H1 (cell line): ENCODE measurements around the gene RASD2. TPM values are rescaled to one million over a fixed set of nuclear protein-coding genes. Genes with fewer than 3 reads are reported as not detected.
A peak's percentile ranks its signal among the peaks of the same experiment; 100 is the strongest.

Source experiments
- CTCF ChIA-PET: fragments of 300-600 bp; sonication (Branson Sonifier 250); formaldehyde crosslinking; loops from one replicate; lab custom pipeline; 2021; ENCODE audit not compliant: partially characterized antibody; lab: Charles Lee
- POLR2A ChIA-PET: fragments of 300-600 bp; sonication (Branson Sonifier 250); formaldehyde crosslinking; loops from one replicate; lab custom pipeline; 2021; ENCODE audit warnings: inconsistent platforms; ENCODE audit not compliant: partially characterized antibody; lab: Charles Lee
- DNase-seq, 2 experiments: peaks; one replicate each; pipeline versions ENCODE4 v3.0.0 to v3.0.0-alpha.2; 2010 to 2022; ENCODE audit warnings: low spot score in 2 of 2, low read depth in 1 of 2, mixed read lengths in 1 of 2
- FAIRE-seq: peaks from 2 replicates; lab custom pipeline; 2011; peaks lifted over from hg19 to GRCh38; lab: Jason Lieb, UNC
- H2AFZ ChIP-seq: 2 replicates; pipeline ENCODE4 v1.8.1; 2012; ENCODE audit warnings: low read length, inconsistent platforms
- H2AK5ac ChIP-seq: 2 replicates; pipeline ENCODE4 v1.6.1; 2013; ENCODE audit warnings: low read depth, low read length
- H2BK120ac ChIP-seq: replicated peaks from 2 replicates; pipeline ENCODE3; 2013; ENCODE audit warnings: low read depth, low read length, inconsistent platforms
- H2BK12ac ChIP-seq: 2 replicates; pipeline ENCODE4 v1.6.1; 2013; ENCODE audit warnings: low read depth, low read length
- H2BK15ac ChIP-seq: 2 replicates; pipeline ENCODE4 v1.6.1; 2013; ENCODE audit warnings: low read length
- H2BK20ac ChIP-seq: 2 replicates; pipeline ENCODE4 v1.6.1; 2013; ENCODE audit warnings: low read length
- H2BK5ac ChIP-seq: 2 replicates; pipeline ENCODE4 v1.6.1; 2013; ENCODE audit warnings: low read depth, low read length
- H3K14ac ChIP-seq: 2 replicates; pipeline ENCODE4 v1.6.1; 2013; ENCODE audit warnings: inconsistent platforms; ENCODE audit not compliant: insufficient read length
- H3K18ac ChIP-seq: 2 replicates; pipeline ENCODE4 v1.6.1; 2013; ENCODE audit warnings: low read length; ENCODE audit errors: extremely low read depth
- H3K23ac ChIP-seq: 2 replicates; pipeline ENCODE4 v1.6.1; 2013; ENCODE audit warnings: inconsistent platforms; ENCODE audit not compliant: insufficient read length
- H3K23me2 ChIP-seq: 2 replicates; pipeline ENCODE4 v1.6.1; 2013; ENCODE audit warnings: low read depth, low read length
- H3K27ac ChIP-seq: 2 replicates; pipeline ENCODE4 v1.6.1; 2011; ENCODE audit warnings: low read depth, low read length, inconsistent platforms
- H3K27me3 ChIP-seq, 4 experiments: replicated peaks in 1 of 4; 1 replicate in 1 of 4; 2 replicates in 3 of 4; pipeline versions ENCODE4 v1.6.1 to v1.8.1; 2011 to 2013; ENCODE audit warnings: low read length in 3 of 4, mild to moderate bottlenecking in 3 of 4, inconsistent platforms in 2 of 4, mixed read lengths in 2 of 4, moderate library complexity in 1 of 4; ENCODE audit not compliant: control insufficient read depth in 3 of 4, insufficient read depth in 3 of 4; ENCODE audit errors: extremely low read depth in 1 of 4
- H3K36me3 ChIP-seq, 4 experiments: 2 replicates each; pipeline versions ENCODE4 v1.6.1 to v1.8.1; 2011 to 2013; ENCODE audit warnings: mild to moderate bottlenecking in 4 of 4, low read length in 3 of 4, moderate library complexity in 2 of 4, control low read depth in 1 of 4, inconsistent platforms in 1 of 4; ENCODE audit not compliant: insufficient read depth in 4 of 4, control insufficient read depth in 2 of 4
- H3K4ac ChIP-seq: replicated peaks from 2 replicates; pipeline ENCODE3; 2013; ENCODE audit warnings: low read length, low read depth, mixed read lengths, inconsistent platforms; ENCODE audit not compliant: insufficient read length
- H3K4me1 ChIP-seq, 4 experiments: replicated peaks in 1 of 4; 1 replicate in 1 of 4; 2 replicates in 3 of 4; pipeline versions ENCODE4 v1.6.1 to v1.8.1; 2011 to 2013; ENCODE audit warnings: low read length in 3 of 4, inconsistent platforms in 2 of 4, mixed read lengths in 1 of 4; ENCODE audit not compliant: insufficient read depth in 4 of 4, control insufficient read depth in 3 of 4
- H3K4me2 ChIP-seq, 2 experiments: 2 replicates each; pipeline versions ENCODE4 v1.6.1 to v1.8.1; 2011 to 2013; ENCODE audit warnings: low read depth in 2 of 2, low read length in 2 of 2, control low read depth in 1 of 2, inconsistent platforms in 1 of 2, mild to moderate bottlenecking in 1 of 2; ENCODE audit not compliant: insufficient read depth in 1 of 2
- H3K4me3 ChIP-seq, 4 experiments: fragments of 200-600, 300-600 bp in 1 of 4; sonication (generic), shearing (Covaris generic), sonication (Bioruptor Twin) in 1 of 4; 2 replicates each; pipeline versions ENCODE4 v1.5.1 to v1.8.1; 2011 to 2016; ENCODE audit warnings: low read length in 4 of 4, low read depth in 3 of 4, control low read depth in 2 of 4, inconsistent platforms in 2 of 4, mild to moderate bottlenecking in 2 of 4, mixed read lengths in 1 of 4, moderate library complexity in 1 of 4; ENCODE audit not compliant: insufficient read depth in 2 of 4; ENCODE audit errors: extremely low read depth in 1 of 4
- H3K56ac ChIP-seq: replicated peaks from 2 replicates; pipeline ENCODE3; 2013; ENCODE audit warnings: low read depth, mild to moderate bottlenecking, mixed read lengths, low read length, inconsistent platforms; ENCODE audit not compliant: insufficient read length
- H3K79me1 ChIP-seq: 2 replicates; pipeline ENCODE4 v1.6.1; 2013; ENCODE audit warnings: low read depth, low read length, control low read depth
- H3K79me2 ChIP-seq, 2 experiments: 2 replicates each; pipeline versions ENCODE4 v1.6.1 to v1.8.1; 2012 to 2013; ENCODE audit warnings: low read length in 2 of 2, mild to moderate bottlenecking in 2 of 2, inconsistent platforms in 1 of 2; ENCODE audit not compliant: insufficient read depth in 2 of 2, control insufficient read depth in 1 of 2
- H3K9ac ChIP-seq, 4 experiments: replicated peaks in 1 of 4; 1 replicate in 1 of 4; 2 replicates in 3 of 4; pipeline versions ENCODE4 v1.6.1 to v1.8.1; 2011 to 2013; ENCODE audit warnings: low read depth in 3 of 4, low read length in 3 of 4, control low read depth in 2 of 4, mild to moderate bottlenecking in 2 of 4, moderate library complexity in 2 of 4, inconsistent platforms in 1 of 4; ENCODE audit errors: extremely low read depth in 1 of 4
- H3K9me3 ChIP-seq, 2 experiments: 2 replicates each; pipeline versions ENCODE4 v1.6.1 to v1.8.1; 2012 to 2013; ENCODE audit warnings: mild to moderate bottlenecking in 2 of 2, moderate library complexity in 2 of 2, control low read depth in 1 of 2, inconsistent platforms in 1 of 2, low read depth in 1 of 2, low read length in 1 of 2, mixed read lengths in 1 of 2; ENCODE audit not compliant: insufficient read depth in 2 of 2
- H4K20me1 ChIP-seq, 2 experiments: replicated peaks in 1 of 2; 2 replicates each; pipeline versions ENCODE3 to v1.8.1; 2011 to 2013; ENCODE audit warnings: inconsistent platforms in 2 of 2, low read length in 2 of 2, mild to moderate bottlenecking in 1 of 2; ENCODE audit not compliant: insufficient read depth in 2 of 2, control insufficient read depth in 1 of 2
- H4K5ac ChIP-seq: 2 replicates; pipeline ENCODE4 v1.6.1; 2013; ENCODE audit warnings: low read length, low read depth, mixed read lengths, inconsistent platforms; ENCODE audit not compliant: insufficient read length
- H4K8ac ChIP-seq: 2 replicates; pipeline ENCODE4 v1.8.0; 2013; ENCODE audit warnings: mild to moderate bottlenecking, moderate library complexity, low read length, inconsistent platforms; ENCODE audit not compliant: insufficient read depth; ENCODE audit errors: extremely low read depth
- H4K91ac ChIP-seq: replicated peaks from 2 replicates; pipeline ENCODE3; 2013; ENCODE audit warnings: low read length, mixed read lengths, inconsistent platforms; ENCODE audit not compliant: insufficient read length
- BCL11A ChIP-seq, 2 experiments: IDR thresholded peaks; one replicate each; pipeline ENCODE4 v1.6.1; 2011; ENCODE audit warnings: low read depth in 2 of 2, low read length in 2 of 2, mild to moderate bottlenecking in 2 of 2
- KDM4A ChIP-seq: IDR thresholded peaks from one replicate; pipeline ENCODE4 v1.7.1; 2012; ENCODE audit warnings: low read depth, mild to moderate bottlenecking, moderate library complexity, low read length, inconsistent platforms; ENCODE audit not compliant: severe bottlenecking
- SP1 ChIP-seq: IDR thresholded peaks from 2 replicates; pipeline ENCODE4 v1.6.1; 2011; ENCODE audit warnings: low read depth, low read length
- WGBS, 2 experiments: shearing (Covaris generic) in 1 of 2; methylation state at CpG; one replicate each; pipeline versions ENCODE4 v1.1.6 to v1.1.7; 2013 to 2015; ENCODE audit warnings: low lambda C conversion rate in 2 of 2, mixed read lengths in 2 of 2, inconsistent platforms in 1 of 2, low coverage in 1 of 2, missing lambda C conversion rate in 1 of 2; ENCODE audit not compliant: insufficient replicate concordance in 2 of 2, insufficient coverage in 1 of 2, insufficient read length in 1 of 2; ENCODE audit errors: extremely low coverage in 1 of 2, missing lambda C conversion rate in 1 of 2; 5-methylcytosine and 5-hydroxymethylcytosine counted together
- polyA plus RNA-seq, 7 experiments: library from polyadenylated mRNA; depleted of rRNA in 3 of 7; stranded (reverse) in 5 of 7; unstranded in 2 of 7; fragments of >200 nt in 5 of 7; fragments of 200-250 nt in 2 of 7; gene quantifications; 1 replicate in 5 of 7; 2 replicates in 1 of 7; 4 replicates in 1 of 7; pipeline versions ENCODE4 v1.2.1 to v1.2.3, GENCODE V29; 2011 to 2013; ENCODE audit warnings: missing spikeins in 2 of 7, mixed read lengths in 2 of 7
- total RNA-seq: library from RNA; stranded (reverse); fragmentation: NEBNext Ultra II Directional; extraction: Animal tissue kit (Norgen Biotek cat#: 25700); gene quantifications from 2 replicates; pipeline ENCODE4 v1.2.1, GENCODE V29; 2021

RASD2 gene
- total and polyA plus RNA-seq, 2 of the 8 experiments (the other 6 are each of a cell fraction or from before 2014, with no cell fraction given) = 1.9 to 5.1 TPM

GRCh38 chr22:35552196-35552842 is 11.7 kb downstream of the RASD2 start:
- H3K14ac ChIP-seq = no peak overlapping the region
- no peak overlapping the region; the same call in 1 of the 2 replicates for H2BK20ac ChIP-seq
- H3K9me3 ChIP-seq = no peaks in the 10 kb centered on the region
- H2BK120ac ChIP-seq = no peak overlapping the region
- no peaks in the 10 kb centered on the region for H4K20me1 ChIP-seq
- no peaks in the 10 kb centered on the region for H3K36me3 ChIP-seq
- no peak overlapping the region for H4K91ac ChIP-seq
- H3K23ac ChIP-seq = no peak overlapping the region
- WGBS, 2 experiments = 38% methylated on average over 13 of the region's 13 CpGs; no CpG with 5 or more reads in 1 of the 2 experiments
- FAIRE-seq (peak; percentile 36), DNase-seq (peak in 1 of 2 experiments; percentile 94)
- H2AK5ac ChIP-seq = no peak overlapping the region; the same call in 1 of the 2 replicates
- H4K8ac ChIP-seq = no peak overlapping the region; the same call in 1 of the 2 replicates
- H3K79me1 ChIP-seq = no peaks in the 10 kb centered on the region
- peak overlapping the region; percentile 73; the same call in 1 of the 2 replicates for H2BK5ac ChIP-seq
- TF ChIP-seq SP1 = peak; percentile 41; the same call in 1 of the 2 replicates
- TF ChIP-seq KDM4A = no peak
- TF ChIP-seq BCL11A (IDR thresholded peaks at IDR 0.05; ENCODE audit: low read depth in 2 of 2, low read length in 2 of 2) = no peak
- H3K27ac ChIP-seq = no peak overlapping the region
- H3K56ac ChIP-seq = no peak overlapping the region
- peak overlapping the region; percentile 1 to 35; a peak in 1 of 4 replicates for H3K4me2 ChIP-seq
- peak overlapping the region; percentile 24; the same call in 1 of the 2 replicates for H2AFZ ChIP-seq
- no peak overlapping the region; the same call in 1 of the 2 replicates for H2BK15ac ChIP-seq
- no peak overlapping the region for H3K4ac ChIP-seq
- ChIA-PET POLR2A (interaction anchor here (0.8 to 1.7 kb wide), 6 partner anchors 8 to 122 kb away, joined by 3 to 4 read pairs (median 4); no protein-coding TSS in a partner anchor), CTCF (interaction anchor here (0.8 to 6.2 kb wide), 6 partner anchors 12 to 91 kb away, joined by 3 to 51 read pairs (median 10); partner anchors contain the start of gene RASD2)
- H2BK12ac ChIP-seq = peak overlapping the region; percentile 71; the same call in 1 of the 2 replicates
- peaks cover 0 to 23% (median 11%) of the 10 kb centered on the region in 4 experiments; a peak in 6 of 7 replicates for H3K4me1 ChIP-seq
- no peak overlapping the region for H4K5ac ChIP-seq
- H3K9ac ChIP-seq = no peak overlapping the region
- no peak overlapping the region for H3K18ac ChIP-seq
- H3K79me2 ChIP-seq = no peaks in the 10 kb centered on the region
- no peak overlapping the region for H3K4me3 ChIP-seq
- H3K23me2 ChIP-seq = no peaks in the 10 kb centered on the region; the same call in 1 of the 2 replicates
- no peaks in the 10 kb centered on the region; a peak in 1 of 7 replicates for H3K27me3 ChIP-seq
